Activated naive CD4-positive, alpha-beta T cell treated with anti-CD3 and anti-CD28 coated beads, Interleukin-2, amount 50 U/mL, for 72 hours (primary cell): ENCODE results near the gene LRWD1. TPM values are rescaled to one million over a fixed set of nuclear protein-coding genes. Genes with fewer than 3 reads are reported as not detected.
"Not testable (repeated sequence)": the region's sequence is repeated elsewhere in the genome, so short reads cannot be mapped to it uniquely, and the experiment has no call there.

Source experiments
- ATAC-seq, 2 donors: fragments of 150-1000 bp; cut with Tn5 transposase; 2 replicates each; pipeline ENCODE4 v1.10.0; 2021; ENCODE audit warnings: mild to moderate bottlenecking in 2 of 2, moderate library complexity in 2 of 2
- DNase-seq, 2 donors: peaks; one replicate each; pipeline ENCODE4 v3.0.0; 2021 to 2022; ENCODE audit warnings: low spot score in 2 of 2
- H3K27ac Mint-ChIP-seq, 2 donors: one replicate each; pipeline ENCODE4 v1.8.0; 2022; ENCODE audit warnings: mild to moderate bottlenecking in 2 of 2, mixed read lengths in 2 of 2
- H3K36me3 Mint-ChIP-seq, 2 donors: one replicate each; pipeline ENCODE4 v1.8.0; 2022; ENCODE audit warnings: mixed read lengths in 2 of 2
- H3K9me3 Mint-ChIP-seq, 2 donors: one replicate each; pipeline ENCODE4 v1.8.0; 2022; ENCODE audit warnings: mixed read lengths in 2 of 2
- total RNA-seq, 2 donors: library from RNA; stranded (reverse); gene quantifications; one replicate each; pipeline ENCODE4 v1.2.3, GENCODE V29; 2022

Gene LRWD1
- total RNA-seq, 2 donors from 2014 or later, result 11.6 to 12.5 TPM

DNA sequence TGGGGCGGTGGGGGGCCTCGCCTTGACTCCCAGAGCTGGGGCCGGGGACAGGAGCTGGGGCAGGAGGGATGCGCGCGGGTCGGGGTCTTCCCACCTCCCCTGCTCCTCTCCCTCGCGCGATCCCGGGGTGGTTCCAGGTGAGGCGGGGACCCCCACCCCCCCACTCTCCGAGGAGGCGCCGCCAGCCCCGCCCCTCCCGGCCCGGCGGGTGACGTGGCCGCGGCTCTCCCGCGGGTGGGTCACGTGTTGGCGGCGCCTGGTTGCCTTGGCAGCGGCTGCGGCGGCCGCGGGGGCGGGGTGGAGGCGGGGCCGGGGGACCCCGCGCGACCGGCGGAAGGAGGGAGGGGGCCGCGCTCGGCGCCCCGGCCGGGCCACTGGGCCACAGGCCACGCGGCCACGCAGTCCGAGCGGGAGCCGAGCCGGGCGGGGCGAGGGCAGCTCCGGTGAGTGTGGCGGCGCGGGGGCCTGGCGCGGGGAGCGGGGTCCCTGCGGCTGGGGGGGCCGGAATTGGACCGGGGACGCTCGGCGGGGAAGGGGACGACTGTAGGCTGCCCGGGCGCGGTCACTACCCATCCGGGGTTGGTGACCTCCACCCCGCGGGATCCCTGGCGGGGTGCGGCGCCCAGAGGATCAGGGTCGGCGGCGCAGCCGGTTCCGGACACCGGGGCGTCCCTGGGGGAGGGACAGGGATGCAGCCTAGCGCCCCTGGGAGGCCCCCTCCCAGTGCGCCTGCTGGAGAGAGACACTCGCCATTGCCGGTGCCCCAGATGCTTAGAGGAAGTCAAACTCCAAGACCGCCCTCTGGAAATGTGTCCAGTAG is 31.4 kb upstream of the LRWD1 start, which contains the start of gene ORAI2:
ORAI2 (plus strand) TSS at position 357 of the 820 bp plus-strand sequence. CDS start 5,382 bp downstream, outside the sequence.
- no peaks in the 10 kb centered on the region for H3K9me3 Mint-ChIP-seq
- peaks cover under 1 to 8% of the 10 kb centered on the region in 2 donors for H3K36me3 Mint-ChIP-seq
- peak; percentile 85 to 86 for DNase-seq
- ATAC-seq, result peak; percentile 73 to 77
- peak within 1 kb of the TSS; percentile 81 to 86 for H3K27ac Mint-ChIP-seq

DNA sequence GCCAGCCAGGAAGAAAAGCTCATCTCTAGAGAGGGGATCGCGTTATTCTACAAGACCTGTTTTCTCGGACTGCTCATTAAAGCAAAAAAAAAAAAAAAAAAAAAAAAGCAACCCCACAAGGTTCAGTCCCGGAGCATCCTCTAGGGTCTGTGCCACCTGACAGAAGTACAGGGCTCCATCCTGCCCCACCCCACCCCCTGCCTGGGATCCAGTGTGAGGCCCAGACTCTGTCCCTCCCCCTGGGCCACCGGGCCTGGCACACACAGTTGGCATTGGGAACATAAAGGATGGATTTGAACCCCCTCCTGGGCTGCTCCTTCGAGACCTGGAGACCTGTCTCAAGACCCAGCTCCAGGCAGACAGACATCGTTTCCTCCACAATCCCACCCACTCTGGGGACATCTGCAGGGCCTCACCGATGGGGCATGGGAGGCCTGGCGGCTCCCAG is 30.7 kb upstream of the LRWD1 start:
- H3K27ac Mint-ChIP-seq, result peak overlapping the region; percentile 72 to 86
- peaks cover 0 to 8% of the 10 kb centered on the region in 2 donors for H3K36me3 Mint-ChIP-seq
- DNase-seq (no peak), ATAC-seq (peak; percentile 13 to 29)
- H3K9me3 Mint-ChIP-seq, result no peaks in the 10 kb centered on the region

DNA sequence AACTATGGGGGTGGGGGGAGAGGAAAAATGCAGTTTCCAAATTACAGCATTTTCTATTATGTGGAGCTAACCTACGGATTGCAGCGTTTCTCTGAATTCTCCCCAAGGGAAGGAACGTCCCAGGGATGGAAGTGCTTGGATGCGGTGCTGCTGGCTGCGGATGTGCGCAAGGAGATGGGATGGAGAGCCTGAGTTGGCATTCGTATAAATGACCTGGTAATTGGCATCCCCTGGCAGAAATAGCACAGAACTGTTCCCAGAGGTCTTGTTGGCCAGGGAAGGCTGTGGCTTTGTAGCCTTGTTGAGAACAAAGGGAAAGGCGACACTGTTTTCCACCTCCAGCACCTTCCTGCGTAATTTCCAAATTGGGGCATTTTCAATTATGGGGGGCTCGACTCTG is 28.7 kb upstream of the LRWD1 start:
- peak overlapping the region; percentile 29 to 50 for H3K27ac Mint-ChIP-seq
- H3K9me3 Mint-ChIP-seq, result no peaks in the 10 kb centered on the region
- ATAC-seq (no peak), DNase-seq (no peak)
- H3K36me3 Mint-ChIP-seq, result peaks cover 0 to 8% of the 10 kb centered on the region in 2 donors

DNA sequence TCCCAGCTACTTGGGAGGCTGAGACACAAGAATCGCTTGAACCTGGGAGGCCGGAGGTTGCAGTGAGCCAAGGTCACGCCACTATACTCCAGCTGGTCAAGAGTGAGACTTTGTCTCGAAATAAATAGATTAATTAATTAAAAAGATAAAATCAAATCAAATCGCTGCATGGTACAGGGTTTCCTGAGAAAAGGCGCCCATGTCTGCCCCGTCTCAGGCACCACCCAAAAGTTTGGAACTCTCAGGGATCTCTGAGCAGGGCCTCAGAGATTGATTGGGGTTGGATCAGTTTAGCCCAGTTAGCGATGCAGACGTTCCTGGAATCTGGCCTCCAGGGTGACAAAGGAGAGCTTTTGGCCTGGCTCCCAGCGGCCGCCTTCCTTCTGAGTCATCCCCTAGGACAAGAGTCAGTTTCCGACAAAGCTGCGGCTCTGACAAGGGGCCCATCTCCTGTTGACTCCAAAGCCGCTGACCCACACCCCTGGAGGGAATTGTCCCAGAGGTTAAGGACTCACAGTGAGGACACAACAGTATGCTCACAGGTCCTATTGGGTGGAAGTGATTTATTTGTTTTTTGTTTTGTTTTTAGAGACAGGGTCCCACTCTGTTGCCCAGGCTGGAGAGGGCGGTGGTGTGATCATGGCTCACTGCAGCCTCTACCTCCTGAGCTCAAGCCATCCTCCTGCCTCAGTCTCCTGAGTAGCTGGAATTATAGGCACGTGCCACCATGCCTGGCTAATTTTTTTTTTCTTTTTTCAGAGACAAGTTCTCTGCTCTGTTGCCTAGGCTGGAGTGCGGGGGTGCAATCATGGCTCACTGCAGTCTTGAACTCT is 24.6 kb upstream of the LRWD1 start:
- ATAC-seq, result no peak
- Mint-ChIP-seq H3K36me3 (no peaks in the 10 kb centered on the region), H3K9me3 (no peaks in the 10 kb centered on the region), H3K27ac (no peak overlapping the region)
- no peak for DNase-seq

DNA sequence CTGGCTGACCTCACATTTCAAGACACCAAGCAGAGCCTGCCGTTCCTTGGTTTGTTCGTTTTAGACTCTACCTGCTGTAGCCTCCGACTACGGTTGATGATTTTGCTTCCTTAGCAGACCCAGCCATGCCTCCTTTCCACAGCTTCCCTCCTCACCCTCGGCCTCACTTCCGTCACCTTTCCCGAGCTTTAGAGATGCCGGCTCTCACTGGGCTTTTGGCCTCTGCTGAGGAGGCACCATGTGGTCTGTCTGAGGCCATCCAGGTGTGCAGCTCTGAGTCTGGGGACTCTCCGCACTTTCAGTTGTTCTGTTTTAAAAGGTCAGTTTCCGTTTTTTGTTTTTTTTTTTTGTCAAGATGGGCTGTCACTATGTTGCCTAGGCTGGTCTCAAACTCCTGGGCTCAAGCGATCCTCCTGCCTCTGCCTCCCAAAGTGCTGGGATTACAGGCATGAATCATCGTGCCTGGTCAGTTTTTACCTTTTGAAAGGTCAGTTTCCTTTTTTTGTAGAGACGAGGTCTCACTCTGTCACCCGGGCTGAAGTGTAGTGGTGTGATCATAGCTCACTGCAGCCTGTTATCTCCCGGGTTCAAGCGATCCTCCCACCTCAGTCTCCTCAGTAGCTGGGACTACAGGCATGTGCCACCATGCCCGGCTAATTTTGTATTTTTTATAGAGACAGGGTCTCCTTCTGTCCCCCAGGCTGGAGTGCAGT is 19.7 kb upstream of the LRWD1 start:
- no peaks in the 10 kb centered on the region for H3K36me3 Mint-ChIP-seq
- DNase-seq (no peak), ATAC-seq (no peak)
- H3K27ac Mint-ChIP-seq, result peak overlapping the region; percentile 61 to 76
- H3K9me3 Mint-ChIP-seq, result no peaks in the 10 kb centered on the region

DNA sequence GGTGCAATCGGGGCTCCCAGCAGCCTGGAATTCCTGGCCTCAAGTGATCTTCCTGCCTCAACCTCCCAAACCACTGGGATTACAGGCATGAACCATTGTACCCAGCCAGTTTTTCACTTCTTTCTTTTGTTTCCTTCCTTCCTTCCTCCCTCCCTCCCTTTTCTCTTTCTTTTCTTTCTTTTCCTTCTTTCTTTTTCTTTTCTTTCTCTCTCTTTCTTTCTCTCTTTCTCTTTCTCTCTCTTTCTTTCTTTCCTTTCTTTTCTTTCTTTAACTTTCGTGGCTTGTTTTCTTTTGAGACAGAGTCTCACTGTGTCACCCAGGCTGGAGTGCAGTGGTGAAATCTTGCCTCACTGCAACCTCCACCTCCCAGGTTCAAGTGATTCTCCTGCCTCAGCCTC is 19.1 kb upstream of the LRWD1 start:
- no peak for ATAC-seq
- Mint-ChIP-seq H3K27ac (peak overlapping the region; percentile 76 to 80), H3K9me3 (no peaks in the 10 kb centered on the region), H3K36me3 (no peaks in the 10 kb centered on the region)
- DNase-seq, result no peak

DNA sequence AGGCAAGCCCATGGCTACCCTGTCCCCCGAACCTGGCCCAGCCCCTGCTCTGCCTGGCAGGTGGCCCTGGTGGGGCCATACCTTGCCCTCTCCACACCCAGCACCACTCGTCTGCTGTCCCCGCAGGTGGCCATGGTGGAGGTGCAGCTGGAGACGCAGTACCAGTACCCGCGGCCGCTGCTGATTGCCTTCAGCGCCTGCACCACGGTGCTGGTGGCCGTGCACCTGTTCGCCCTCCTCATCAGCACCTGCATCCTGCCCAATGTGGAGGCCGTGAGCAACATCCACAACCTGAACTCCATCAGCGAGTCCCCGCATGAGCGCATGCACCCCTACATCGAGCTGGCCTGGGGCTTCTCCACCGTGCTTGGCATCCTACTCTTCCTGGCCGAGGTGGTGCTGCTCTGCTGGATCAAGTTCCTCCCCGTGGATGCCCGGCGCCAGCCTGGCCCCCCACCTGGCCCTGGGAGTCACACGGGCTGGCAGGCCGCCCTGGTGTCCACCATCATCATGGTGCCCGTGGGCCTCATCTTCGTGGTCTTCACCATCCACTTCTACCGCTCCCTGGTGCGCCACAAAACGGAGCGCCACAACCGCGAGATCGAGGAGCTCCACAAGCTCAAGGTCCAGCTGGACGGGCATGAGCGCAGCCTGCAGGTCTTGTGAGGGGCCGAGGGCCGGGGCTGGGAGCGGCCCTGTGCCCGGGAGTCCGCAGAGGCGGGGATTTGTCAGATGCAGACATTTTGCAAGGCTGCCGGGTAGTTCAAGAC is 18.2 kb upstream of the LRWD1 start:
- ATAC-seq, result no peak
- no peaks in the 10 kb centered on the region for H3K9me3 Mint-ChIP-seq
- H3K36me3 Mint-ChIP-seq, result no peaks in the 10 kb centered on the region
- peak overlapping the region in 1 of 2 donors; percentile 76 for H3K27ac Mint-ChIP-seq
- DNase-seq, result no peak

DNA sequence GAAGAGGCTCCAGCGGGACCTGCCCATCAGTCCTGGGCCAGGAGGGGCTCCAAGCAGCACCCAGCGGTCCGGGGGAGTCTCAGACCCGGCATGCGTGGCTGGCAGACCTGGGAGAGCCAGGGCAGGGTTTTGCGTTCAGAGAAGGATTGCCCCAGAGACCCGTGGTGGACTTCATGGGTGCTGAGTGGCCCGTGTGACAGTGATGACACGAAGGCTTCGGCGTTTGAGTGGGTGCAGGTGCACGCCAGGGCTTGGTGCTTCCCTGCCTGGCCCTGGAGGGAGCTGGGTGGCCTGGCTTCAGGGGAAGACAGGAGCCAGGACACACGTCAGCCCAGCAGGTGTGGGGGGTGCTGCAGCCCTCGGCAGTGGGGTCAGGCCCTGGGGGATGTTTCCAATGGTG is 17.5 kb upstream of the LRWD1 start:
- peak overlapping the region in 1 of 2 donors; percentile 76 for H3K27ac Mint-ChIP-seq
- no peaks in the 10 kb centered on the region for H3K9me3 Mint-ChIP-seq
- ATAC-seq (no peak), DNase-seq (no peak)
- H3K36me3 Mint-ChIP-seq, result no peaks in the 10 kb centered on the region

DNA sequence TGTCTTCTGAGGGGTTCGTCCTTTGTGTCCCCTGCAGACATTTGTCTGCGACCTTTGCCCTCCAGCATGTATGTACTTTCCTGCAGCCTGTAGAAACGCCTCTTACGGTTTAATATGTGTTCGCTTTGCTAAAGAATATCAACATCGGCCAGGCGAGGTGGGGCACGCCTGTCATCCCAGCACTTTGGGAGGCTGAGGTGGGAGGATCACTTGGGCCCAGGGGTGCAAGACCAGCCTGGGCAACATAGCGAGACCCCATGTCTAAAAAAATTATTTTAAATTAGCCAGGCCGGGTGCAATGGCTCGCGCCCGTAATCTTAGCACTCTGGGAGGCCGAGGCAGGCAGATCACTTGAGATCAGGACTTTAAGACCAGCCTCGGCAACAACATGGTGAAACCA is 15.6 kb upstream of the LRWD1 start:
- no peak overlapping the region for H3K27ac Mint-ChIP-seq
- ATAC-seq (no peak), DNase-seq (no peak)

DNA sequence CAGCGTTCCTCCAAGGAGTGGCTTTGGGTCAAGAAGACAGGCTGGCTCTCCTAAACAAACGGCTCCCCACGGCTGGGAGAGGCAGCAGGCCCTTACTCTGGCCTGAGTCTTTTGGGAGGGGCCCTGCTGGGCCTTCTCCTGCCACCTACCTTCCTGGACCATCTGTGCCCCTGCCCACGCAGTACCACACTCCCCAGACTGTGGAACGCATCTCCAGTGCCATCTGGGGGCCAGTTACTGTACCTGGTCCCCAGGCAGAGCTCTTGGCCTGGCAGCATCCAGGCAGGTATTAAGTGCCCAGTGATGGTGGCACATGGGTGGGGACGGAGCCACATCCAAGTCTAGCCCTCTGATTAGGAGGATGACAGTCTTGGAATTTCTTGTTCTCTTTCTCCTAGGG is 14.5 kb upstream of the LRWD1 start:
- peak; percentile 71 to 85 for ATAC-seq
- peak overlapping the region in 1 of 2 donors; percentile 66 for H3K27ac Mint-ChIP-seq
- H3K9me3 Mint-ChIP-seq, result no peaks in the 10 kb centered on the region
- H3K36me3 Mint-ChIP-seq, result no peaks in the 10 kb centered on the region
- no peak for DNase-seq

More for the DNA sequence above, 15.6 kb upstream of the LRWD1 start:
- H3K36me3 Mint-ChIP-seq, result no peaks in the 10 kb centered on the region
- no peaks in the 10 kb centered on the region for H3K9me3 Mint-ChIP-seq

DNA sequence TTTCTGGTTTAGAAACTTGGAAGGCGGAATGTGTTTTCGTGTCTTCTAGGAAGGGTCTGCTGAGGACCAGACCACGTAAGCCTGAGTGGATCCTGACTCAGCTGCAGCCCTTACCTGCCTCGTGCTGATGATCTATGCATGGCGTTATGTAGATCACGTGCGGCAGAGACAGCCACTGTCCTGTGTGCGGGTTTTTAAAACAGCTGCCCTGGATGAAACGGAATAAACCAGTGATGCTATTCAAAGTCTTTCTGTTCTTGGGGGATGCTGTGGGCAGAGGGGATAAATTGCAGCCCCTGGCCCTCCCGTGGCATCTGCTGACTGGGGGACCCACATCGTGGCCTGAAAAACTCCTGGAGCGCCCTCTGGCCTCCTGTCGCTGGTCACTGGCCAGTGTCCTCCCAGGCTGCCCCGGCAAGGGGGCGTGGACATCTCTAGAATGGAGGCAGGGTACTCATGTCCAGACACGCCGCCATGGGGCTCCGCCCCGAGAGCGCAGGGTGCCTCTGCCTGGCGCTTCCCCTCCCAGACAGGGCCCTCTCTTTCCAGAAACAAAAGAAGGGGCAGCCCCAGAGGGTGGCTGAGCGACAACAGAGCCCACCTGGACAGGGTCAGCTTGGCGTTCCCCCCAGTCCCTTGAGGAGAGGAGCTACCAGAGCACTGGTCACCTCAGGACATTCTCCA is 13.3 kb upstream of the LRWD1 start:
- H3K36me3 Mint-ChIP-seq, result no peaks in the 10 kb centered on the region
- no peak for ATAC-seq
- DNase-seq, result no peak
- H3K9me3 Mint-ChIP-seq, result no peaks in the 10 kb centered on the region
- no peak overlapping the region for H3K27ac Mint-ChIP-seq

DNA sequence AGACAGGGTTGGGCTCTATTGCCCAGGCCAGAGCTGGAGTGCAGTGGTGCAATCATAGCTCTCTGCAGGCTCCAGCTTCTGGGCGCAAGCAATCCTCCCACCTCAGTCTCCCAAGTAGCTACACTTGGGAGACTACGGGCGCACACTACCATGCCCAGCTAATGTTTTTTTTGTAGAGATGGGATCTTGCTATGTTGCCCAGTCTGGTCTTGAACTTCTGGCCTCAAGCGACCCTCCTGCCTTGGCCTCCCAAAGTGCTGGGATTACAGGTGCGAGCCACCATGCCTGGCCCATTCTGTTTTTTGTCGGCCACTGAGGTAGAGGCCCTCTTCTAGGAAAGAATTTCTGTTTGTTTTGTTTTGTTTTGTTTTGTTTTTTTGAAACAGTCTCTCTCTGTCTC is 12.3 kb upstream of the LRWD1 start:
- no peaks in the 10 kb centered on the region for H3K36me3 Mint-ChIP-seq
- ATAC-seq (no peak), DNase-seq (no peak)
- H3K9me3 Mint-ChIP-seq, result no peaks in the 10 kb centered on the region
- peak overlapping the region in 1 of 2 donors; percentile 73 for H3K27ac Mint-ChIP-seq

DNA sequence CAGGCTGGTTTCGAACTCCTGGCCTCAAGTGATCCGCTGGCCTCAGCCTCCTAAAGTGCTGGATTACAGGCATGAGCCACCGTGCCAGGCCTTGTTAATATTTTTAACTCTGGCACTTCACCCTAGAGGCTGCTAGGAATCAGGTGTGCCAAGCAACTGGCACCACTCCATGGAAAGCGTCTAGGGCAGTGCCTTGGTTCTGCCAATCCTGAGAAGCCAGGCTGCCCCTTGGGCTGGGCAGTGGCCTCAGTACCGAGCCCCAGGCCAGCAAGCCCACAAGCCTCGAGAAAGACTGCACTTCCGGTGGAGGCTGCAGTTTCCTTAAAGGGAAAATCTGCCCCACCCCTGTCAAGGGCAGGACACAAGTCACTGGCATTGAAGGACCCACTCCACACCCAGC is 11.5 kb upstream of the LRWD1 start:
- DNase-seq (no peak), ATAC-seq (no peak)
- Mint-ChIP-seq H3K36me3 (no peaks in the 10 kb centered on the region), H3K27ac (peak overlapping the region in 1 of 2 donors; percentile 73), H3K9me3 (no peaks in the 10 kb centered on the region)

DNA sequence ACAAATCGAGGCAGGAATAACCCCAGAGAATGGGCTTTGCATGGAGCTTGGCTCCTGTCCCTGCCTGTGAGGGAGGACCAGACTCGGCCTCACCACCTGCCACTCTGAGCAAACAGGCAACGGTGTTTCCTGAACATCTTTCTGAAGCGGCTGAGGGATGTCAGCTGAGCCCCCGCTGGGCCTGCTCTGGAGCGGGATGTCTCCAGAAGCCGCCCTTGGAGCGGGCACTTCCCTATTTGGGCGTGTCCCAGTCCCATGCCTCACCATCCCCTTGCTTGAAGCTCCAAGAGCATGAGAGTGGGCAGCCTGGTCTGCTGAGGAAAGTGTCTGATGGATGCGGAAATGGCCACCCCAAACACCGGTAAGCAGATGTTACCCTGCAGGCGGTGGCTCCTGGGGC is 10.3 kb upstream of the LRWD1 start:
- Mint-ChIP-seq H3K36me3 (no peaks in the 10 kb centered on the region), H3K9me3 (no peaks in the 10 kb centered on the region), H3K27ac (peak overlapping the region in 1 of 2 donors; percentile 76)
- DNase-seq (no peak), ATAC-seq (no peak)

DNA sequence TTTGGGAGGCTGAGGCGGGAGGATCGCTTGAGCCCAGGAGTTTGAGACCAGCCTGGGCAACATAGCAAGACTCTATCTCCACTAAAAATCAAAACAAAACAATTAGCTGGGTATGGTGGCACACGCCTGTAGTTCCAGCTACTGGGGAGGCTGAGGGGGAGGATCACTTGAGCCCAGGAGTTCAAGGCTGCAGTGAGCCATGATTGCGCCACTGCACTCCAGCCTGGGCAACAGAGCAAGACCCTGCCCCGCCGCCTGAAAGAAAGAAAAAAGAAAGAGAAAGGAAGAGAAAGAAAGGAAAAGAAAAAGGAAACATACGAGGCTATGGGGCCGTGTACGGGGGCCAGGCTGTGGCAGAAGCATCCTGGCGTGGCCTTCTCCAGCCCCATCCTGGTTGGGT is 9.9 kb upstream of the LRWD1 start:
- H3K27ac Mint-ChIP-seq, result peak overlapping the region; percentile 76 to 84
- not testable (repeated sequence) for H3K9me3 Mint-ChIP-seq, ATAC-seq, H3K36me3 Mint-ChIP-seq, DNase-seq

DNA sequence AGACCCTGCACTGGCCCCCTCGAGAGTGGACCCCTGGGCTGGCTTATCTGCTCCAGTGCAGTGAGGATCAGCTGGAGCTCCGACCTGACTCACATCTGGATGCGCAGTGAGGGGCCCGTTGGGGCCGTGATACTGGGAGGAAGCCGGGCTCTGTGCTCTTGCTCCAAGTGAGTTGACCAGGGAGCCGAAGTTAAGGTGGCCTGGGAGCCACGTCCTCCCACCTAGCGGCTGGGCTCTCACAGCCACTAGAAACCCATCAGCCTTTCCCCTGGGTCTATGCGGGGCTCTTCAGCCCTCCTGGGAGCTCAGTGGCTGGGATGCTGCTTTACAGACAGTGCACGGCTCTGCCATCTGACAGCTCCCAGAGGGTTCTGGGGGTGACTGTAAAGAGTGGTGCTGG is 9.2 kb upstream of the LRWD1 start:
- ATAC-seq, result peak in 1 of 2 donors; percentile 21
- Mint-ChIP-seq H3K36me3 (no peaks in the 10 kb centered on the region), H3K27ac (no peak overlapping the region)

More for the DNA sequence above, 9.2 kb upstream of the LRWD1 start:
- no peak for DNase-seq
- no peaks in the 10 kb centered on the region for H3K9me3 Mint-ChIP-seq
